IMR-90 (cell line): Measurements from ENCODE around the gene ATG10. TPM values are rescaled to one million over a fixed set of nuclear protein-coding genes. Genes with fewer than 3 reads are reported as not detected.

ENCODE experiments used
- ATAC-seq: fragments of 200-7000 bp; cut with Tn5 transposase; 2 replicates; pipeline ENCODE4 v1.9.1; 2020; ENCODE audit warnings: low read depth, mild to moderate bottlenecking, moderate library complexity
- BruUV-seq: library from RNA; stranded (reverse); fragments of 400-500 nt; replicated peaks from 2 replicates; lab custom pipeline; 2021; lab: Mats Ljungman, UMichigan
- CTCF ChIA-PET: fragments of 300-600 bp; formaldehyde crosslinking; extraction: SDS; loops from one replicate; lab custom pipeline; 2021; ENCODE audit warnings: antibody characterized with exemption; lab: Yijun Ruan, JAX
- POLR2A ChIA-PET: fragments of 300-600 bp; sonication (Branson Sonifier 250); formaldehyde crosslinking; loops from one replicate; lab custom pipeline; 2022; ENCODE audit warnings: antibody characterized with exemption; ENCODE audit not compliant: unreplicated experiment; lab: Charles Lee
- DNase-seq: peaks from one replicate; pipeline ENCODE4 v3.0.0; 2013
- H2AFZ ChIP-seq: replicated peaks from 2 replicates; pipeline ENCODE3; 2013; ENCODE audit warnings: low read length, mild to moderate bottlenecking; ENCODE audit not compliant: poor library complexity
- H2AK5ac ChIP-seq: 2 replicates; pipeline ENCODE4 v1.6.1; 2013; ENCODE audit warnings: low read depth, low read length, inconsistent platforms
- H2AK9ac ChIP-seq: replicated peaks from 2 replicates; pipeline ENCODE3; 2013; ENCODE audit warnings: mild to moderate bottlenecking, low read depth, low read length, moderate library complexity; ENCODE audit not compliant: poor library complexity
- H2BK120ac ChIP-seq: 2 replicates; pipeline ENCODE4 v1.6.1; 2013; ENCODE audit warnings: low read depth, low read length, inconsistent platforms
- H2BK15ac ChIP-seq: 3 replicates; pipeline ENCODE4 v1.6.1; 2013; ENCODE audit warnings: low read depth, low read length, inconsistent platforms
- H2BK20ac ChIP-seq: 2 replicates; pipeline ENCODE4 v1.6.1; 2013; ENCODE audit warnings: low read depth, mild to moderate bottlenecking, inconsistent platforms, low read length, moderate library complexity
- H2BK5ac ChIP-seq: 2 replicates; pipeline ENCODE4 v1.6.1; 2013; ENCODE audit warnings: mild to moderate bottlenecking, low read depth, low read length, inconsistent platforms; ENCODE audit not compliant: poor library complexity, severe bottlenecking
- H3K14ac ChIP-seq: replicated peaks from 2 replicates; pipeline ENCODE4 v1.6.1; 2013; ENCODE audit warnings: low read depth, low read length, inconsistent platforms
- H3K18ac ChIP-seq: 2 replicates; pipeline ENCODE4 v1.6.1; 2013; ENCODE audit warnings: low read depth, low read length, control low read depth
- H3K23ac ChIP-seq: 2 replicates; pipeline ENCODE4 v1.6.1; 2013; ENCODE audit warnings: low read depth, low read length, inconsistent platforms
- H3K27ac ChIP-seq: 2 replicates; pipeline ENCODE4 v1.5.1; 2013; ENCODE audit warnings: mild to moderate bottlenecking, control low read depth, low read length; ENCODE audit not compliant: insufficient read depth
- H3K27me3 ChIP-seq: 2 replicates; pipeline ENCODE4 v1.6.1; 2013; ENCODE audit warnings: low read length; ENCODE audit not compliant: control insufficient read depth, insufficient read depth
- H3K36me3 ChIP-seq: 2 replicates; pipeline ENCODE4 v1.6.1; 2013; ENCODE audit warnings: low read length, mixed read lengths; ENCODE audit not compliant: control insufficient read depth, insufficient read depth
- H3K4ac ChIP-seq: 2 replicates; pipeline ENCODE4 v1.6.1; 2013; ENCODE audit warnings: low read depth, low read length, inconsistent platforms
- H3K4me1 ChIP-seq: 2 replicates; pipeline ENCODE4 v1.6.1; 2013; ENCODE audit warnings: low read length, mixed read lengths; ENCODE audit not compliant: control insufficient read depth, insufficient read depth
- H3K4me2 ChIP-seq: 2 replicates; pipeline ENCODE4 v1.6.1; 2013; ENCODE audit warnings: low read depth, mild to moderate bottlenecking, control low read depth, low read length, moderate library complexity
- H3K4me3 ChIP-seq: 2 replicates; pipeline ENCODE4 v1.5.1; 2013; ENCODE audit warnings: low read depth, mild to moderate bottlenecking, control low read depth, low read length, moderate library complexity; ENCODE audit not compliant: insufficient read depth
- H3K56ac ChIP-seq: 2 replicates; pipeline ENCODE4 v1.6.1; 2013; ENCODE audit warnings: low read length, inconsistent platforms; ENCODE audit not compliant: insufficient read depth; ENCODE audit errors: extremely low read depth
- H3K79me1 ChIP-seq, 2 experiments: 2 replicates each; pipeline ENCODE4 v1.6.1; 2013; ENCODE audit warnings: low read length in 2 of 2, inconsistent platforms in 1 of 2, low read depth in 1 of 2
- H3K9ac ChIP-seq: 2 replicates; pipeline ENCODE4 v1.6.1; 2013; ENCODE audit warnings: low read depth, low read length, control low read depth
- H3K9me1 ChIP-seq: 2 replicates; pipeline ENCODE4 v1.6.1; 2013; ENCODE audit warnings: low read length, inconsistent platforms; ENCODE audit not compliant: insufficient read depth
- H3K9me3 ChIP-seq: 2 replicates; pipeline ENCODE4 v1.6.1; 2013; ENCODE audit warnings: low read length; ENCODE audit not compliant: control insufficient read depth, insufficient read depth
- H4K20me1 ChIP-seq: 2 replicates; pipeline ENCODE4 v1.6.1; 2013; ENCODE audit warnings: low read length, inconsistent platforms; ENCODE audit not compliant: insufficient read depth
- H4K5ac ChIP-seq: 2 replicates; pipeline ENCODE4 v1.6.1; 2013; ENCODE audit warnings: mild to moderate bottlenecking, low read depth, low read length, control low read depth
- H4K8ac ChIP-seq, 2 experiments: 2 replicates each; pipeline ENCODE4 v1.6.1; 2013; ENCODE audit warnings: low read depth in 2 of 2, low read length in 2 of 2, control low read depth in 1 of 2, inconsistent platforms in 1 of 2
- H4K91ac ChIP-seq: 2 replicates; pipeline ENCODE4 v1.6.1; 2013; ENCODE audit warnings: low read depth, low read length, inconsistent platforms; ENCODE audit not compliant: insufficient read depth
- BHLHE40 ChIP-seq: fragments of 150-350 bp; IDR thresholded peaks from 2 replicates; pipeline ENCODE4 v1.6.1; 2016; ENCODE audit warnings: mild to moderate bottlenecking, low read depth, low read length
- CEBPB ChIP-seq: IDR thresholded peaks from 2 replicates; pipeline ENCODE4 v1.6.1; 2012; ENCODE audit warnings: low read depth, low read length, improper control_type of control experiment
- CHD1 ChIP-seq: IDR thresholded peaks from 2 replicates; pipeline ENCODE4 v1.6.1; 2012; ENCODE audit warnings: low read depth, low read length, improper control_type of control experiment
- CTCF ChIP-seq: conservative IDR thresholded peaks from 2 replicates; pipeline ENCODE4 v1.5.1; 2012; ENCODE audit warnings: mild to moderate bottlenecking, low read depth, low read length, improper control_type of control experiment
- FOS ChIP-seq: fragments of 150-350 bp; IDR thresholded peaks from 2 replicates; pipeline ENCODE4 v1.6.1; 2016; ENCODE audit warnings: low read depth, low read length
- MXI1 ChIP-seq: IDR thresholded peaks from 2 replicates; pipeline ENCODE4 v1.6.1; 2012; ENCODE audit warnings: low read depth, mild to moderate bottlenecking, low read length, moderate library complexity, borderline replicate concordance
- POLR2A ChIP-seq: IDR thresholded peaks from 2 replicates; pipeline ENCODE4 v1.6.1; 2012; ENCODE audit warnings: mild to moderate bottlenecking, low read depth, low read length
- RAD21 ChIP-seq: IDR thresholded peaks from 2 replicates; pipeline ENCODE4 v1.6.1; 2012; ENCODE audit warnings: low read length, improper control_type of control experiment
- RFX5 ChIP-seq: IDR thresholded peaks from 2 replicates; pipeline ENCODE4 v1.8.0; 2012; ENCODE audit warnings: low read depth, mild to moderate bottlenecking, low read length, moderate library complexity
- USF2 ChIP-seq: fragments of 150-350 bp; IDR thresholded peaks from 2 replicates; pipeline ENCODE4 v1.6.1; 2017; ENCODE audit warnings: mild to moderate bottlenecking, antibody characterized with exemption, low read length, low read depth
- WGBS, 2 experiments: methylation state at CpG; one replicate each; pipeline versions ENCODE4 v1.1.5 to v1.1.7; 2013; ENCODE audit warnings: missing lambda C conversion rate in 2 of 2; ENCODE audit not compliant: insufficient read length in 1 of 2; ENCODE audit errors: extremely low coverage in 2 of 2; 5-methylcytosine and 5-hydroxymethylcytosine counted together
- dilution Hi-C: fragments of 300-500 bp; cut with HindIII; formaldehyde crosslinking; loops from one replicate; pipeline ENCODE4 v1.14.3; 2018; ENCODE audit warnings: low sequenced_read_pairs; ENCODE audit not compliant: unreplicated experiment
- in situ Hi-C: fragments of 300-500 bp; cut with MboI; formaldehyde crosslinking; loops from 3 replicates; pipeline ENCODE4 v1.14.3; 2019; ENCODE audit warnings: low sequenced_read_pairs, inconsistent platforms, mixed read lengths
- intact Hi-C: fragments of 100-400 bp; cut with micrococcal nuclease; formaldehyde crosslinking; loops from 2 replicates; pipeline ENCODE4 v1.10.0; 2022
- polyA plus RNA-seq, 3 experiments: library from polyadenylated mRNA; depleted of rRNA; stranded (reverse); fragments of >200 nt; gene quantifications; 2 replicates each; pipeline ENCODE4 v1.2.3, GENCODE V29; 2012; ENCODE audit warnings: low replicate concordance in 1 of 3
- total RNA-seq: library from RNA; depleted of rRNA; stranded (reverse); fragments of >200 nt; gene quantifications from 2 replicates; pipeline ENCODE4 v1.2.3, GENCODE V29; 2012

ATG10 gene
- total and polyA plus RNA-seq, 2 of the 4 experiments (the other 2 are of a cell fraction), result 3.4 to 8.1 TPM

- BruUV-seq, result no TSS peak
- in situ Hi-C loops, result loop anchor here (25.0 kb wide), 2 partner anchors 392 to 642 kb away; partner anchors contain the start of gene SSBP2
- no peak overlapping the region for H2AK5ac ChIP-seq
- H2BK20ac ChIP-seq, result no peak overlapping the region
- no peaks in the 10 kb centered on the region; the same call in 1 of the 2 replicates for H3K4me1 ChIP-seq
- no peak overlapping the region for H2AK9ac ChIP-seq
- H3K4me2 ChIP-seq, result no peak overlapping the region
- H4K8ac ChIP-seq, result no peak overlapping the region
- no peak for TF ChIP-seq CTCF
- TF ChIP-seq USF2, result no peak
- no peak for TF ChIP-seq MXI1
- TF ChIP-seq RAD21, result no peak
- no peak for TF ChIP-seq POLR2A
- TF ChIP-seq RFX5, result no peak
- TF ChIP-seq CEBPB, result no peak
- no peak for TF ChIP-seq CHD1
- no peak for TF ChIP-seq FOS
- no peak for TF ChIP-seq BHLHE40
- H3K36me3 ChIP-seq, result no peaks in the 10 kb centered on the region
- peak; percentile 34 for DNase-seq
- H3K4me3 ChIP-seq, result no peak overlapping the region
- H4K91ac ChIP-seq, result no peak overlapping the region
- H3K9me1 ChIP-seq, result no peaks in the 10 kb centered on the region
- no peak overlapping the region; the same call in 1 of the 2 replicates for H3K18ac ChIP-seq
- H3K56ac ChIP-seq, result no peak overlapping the region
- no peaks in the 10 kb centered on the region for H3K9me3 ChIP-seq
- H2BK120ac ChIP-seq, result no peak overlapping the region
- no peak overlapping the region for H3K4ac ChIP-seq
- H3K27ac ChIP-seq, result no peak overlapping the region
- no peak overlapping the region for H2AFZ ChIP-seq
- ChIA-PET POLR2A (no interaction called here), CTCF (interaction anchor here (0.6 to 2.0 kb wide), 2 partner anchors 10 to 13 kb away, joined by 6 to 11 read pairs; no protein-coding TSS in a partner anchor)
- intact Hi-C loops, result no loop called here
- H2BK5ac ChIP-seq, result no peak overlapping the region
- no peak overlapping the region for H3K23ac ChIP-seq
- no peak overlapping the region for H2BK15ac ChIP-seq
- H3K9ac ChIP-seq, result no peak overlapping the region
- no CpG with 5 or more reads among the region's 1 CpG for WGBS, 2 experiments
- ATAC-seq, result peak; percentile 89
- no peaks in the 10 kb centered on the region for H4K20me1 ChIP-seq
- no peaks in the 10 kb centered on the region; a peak in 1 of 4 replicates for H3K79me1 ChIP-seq
- H3K14ac ChIP-seq, result no peak overlapping the region
- H4K5ac ChIP-seq, result no peak overlapping the region
- H3K27me3 ChIP-seq, result no peaks in the 10 kb centered on the region
- dilution Hi-C loops, result no loop called here
Measured at GRCh38 chr5:82154776-82155175, 183.0 kb downstream of the ATG10 start.
